NB4 (cell line): ENCODE results near the gene SMURF2.

Experiments
- POLR2A ChIP-seq: IDR thresholded peaks from 2 replicates; pipeline ENCODE4 v1.6.1; 2011; ENCODE audit warnings: mild to moderate bottlenecking; ENCODE audit not compliant: insufficient read length; ENCODE audit errors: extremely low read depth
- TF ChIP-seq, protein P1 (sequence below): IDR thresholded peaks from one replicate; pipeline ENCODE4 v1.5.1; 2012; ENCODE audit warnings: low read depth, low read length

DNA sequence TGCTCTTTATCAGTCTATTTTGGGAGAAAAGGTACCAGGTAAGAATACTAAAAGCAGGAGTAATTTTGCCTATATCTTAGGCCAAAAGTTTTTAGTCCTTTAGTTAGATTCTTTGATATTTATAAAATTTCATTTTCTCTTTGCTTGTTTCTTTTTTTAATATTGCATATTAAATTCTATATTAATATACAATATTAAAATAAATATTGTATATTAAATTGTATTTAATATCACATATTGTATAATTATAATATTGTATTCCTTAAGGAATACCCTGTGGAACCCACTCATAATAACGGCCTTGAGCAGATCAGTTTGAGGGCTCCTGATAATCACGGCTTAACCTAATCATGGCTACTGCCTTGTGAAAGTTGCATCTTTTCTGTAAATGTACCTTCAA, 153.4 kb downstream of the SMURF2 start:
- TF ChIP-seq, protein P1, sequence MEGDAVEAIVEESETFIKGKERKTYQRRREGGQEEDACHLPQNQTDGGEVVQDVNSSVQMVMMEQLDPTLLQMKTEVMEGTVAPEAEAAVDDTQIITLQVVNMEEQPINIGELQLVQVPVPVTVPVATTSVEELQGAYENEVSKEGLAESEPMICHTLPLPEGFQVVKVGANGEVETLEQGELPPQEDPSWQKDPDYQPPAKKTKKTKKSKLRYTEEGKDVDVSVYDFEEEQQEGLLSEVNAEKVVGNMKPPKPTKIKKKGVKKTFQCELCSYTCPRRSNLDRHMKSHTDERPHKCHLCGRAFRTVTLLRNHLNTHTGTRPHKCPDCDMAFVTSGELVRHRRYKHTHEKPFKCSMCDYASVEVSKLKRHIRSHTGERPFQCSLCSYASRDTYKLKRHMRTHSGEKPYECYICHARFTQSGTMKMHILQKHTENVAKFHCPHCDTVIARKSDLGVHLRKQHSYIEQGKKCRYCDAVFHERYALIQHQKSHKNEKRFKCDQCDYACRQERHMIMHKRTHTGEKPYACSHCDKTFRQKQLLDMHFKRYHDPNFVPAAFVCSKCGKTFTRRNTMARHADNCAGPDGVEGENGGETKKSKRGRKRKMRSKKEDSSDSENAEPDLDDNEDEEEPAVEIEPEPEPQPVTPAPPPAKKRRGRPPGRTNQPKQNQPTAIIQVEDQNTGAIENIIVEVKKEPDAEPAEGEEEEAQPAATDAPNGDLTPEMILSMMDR: no peak
- no peak for TF ChIP-seq POLR2A
